HG03196 (cell line): ENCODE results near the gene CCNQ.

ENCODE experiments used
- ATAC-seq: cut with Tn5 transposase; IDR thresholded peaks from one replicate; pipeline ENCODE4 v1.9.1; 2021; ENCODE audit not compliant: unreplicated experiment

Gene CCNQ

DNA sequence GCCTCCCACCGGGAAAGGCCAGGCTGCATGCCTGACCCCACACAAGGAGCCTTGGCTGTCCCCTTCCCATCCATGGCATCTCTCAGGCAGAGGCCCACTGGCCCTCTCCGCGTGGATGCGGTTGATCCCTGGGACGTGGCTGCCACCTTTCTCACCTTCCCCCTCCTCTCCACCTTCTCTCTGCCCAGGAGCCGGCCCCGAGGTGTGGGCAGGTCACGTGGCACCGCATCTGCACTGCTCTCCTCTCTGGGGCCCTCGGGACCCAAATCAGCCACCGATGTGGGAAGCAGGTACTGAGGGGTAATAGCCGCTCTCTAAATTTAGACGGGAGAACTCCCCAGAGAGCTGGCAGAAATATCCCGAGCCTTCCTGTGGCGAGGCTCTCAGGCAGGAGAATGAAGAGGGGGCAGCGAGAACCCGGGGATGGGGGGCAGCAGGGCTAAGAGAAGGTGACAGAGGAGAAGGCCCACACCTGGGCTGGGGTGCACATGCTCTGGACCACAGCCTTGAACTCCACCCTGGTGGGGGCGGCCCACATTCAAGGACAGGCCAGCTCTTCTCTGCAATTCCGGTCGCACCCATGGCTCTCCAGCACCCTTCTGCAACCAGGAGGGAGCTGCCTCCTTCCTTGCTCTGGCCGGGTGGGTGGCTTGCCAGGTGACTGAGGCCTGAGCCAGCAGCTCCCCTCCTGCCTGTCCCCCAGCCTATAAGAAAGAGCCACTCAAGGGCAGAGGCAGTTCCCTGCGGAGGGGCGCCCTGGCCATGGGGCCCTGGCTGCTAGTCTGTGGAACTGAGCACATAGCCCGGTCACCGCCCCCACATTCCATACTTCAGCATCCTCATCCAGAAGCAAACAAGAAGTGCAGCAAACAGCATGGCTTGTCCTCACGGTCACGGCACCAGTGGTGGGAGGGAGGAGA is 38.4 kb upstream of the CCNQ start:
- no peak for ATAC-seq

DNA sequence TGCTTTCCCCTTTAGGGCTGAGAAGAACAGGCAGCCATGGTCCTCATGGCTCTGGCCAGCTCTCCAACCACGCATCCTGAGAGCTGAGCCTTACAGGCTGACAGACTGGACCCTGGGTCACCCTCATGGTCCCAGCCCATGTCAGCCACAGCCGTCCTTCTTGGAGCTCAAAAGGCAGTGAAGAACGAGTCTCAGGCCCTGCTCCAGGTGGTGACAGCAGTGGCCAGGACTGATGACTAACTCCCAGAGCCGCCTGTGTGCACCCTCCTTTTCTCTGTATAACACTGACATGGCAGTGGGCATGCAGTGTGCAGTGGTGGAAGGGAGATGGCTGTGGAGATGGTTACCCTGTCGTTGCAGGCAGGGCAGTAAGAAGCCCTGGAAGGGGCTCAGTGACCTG is 37.8 kb upstream of the CCNQ start:
- ATAC-seq, result no peak

DNA sequence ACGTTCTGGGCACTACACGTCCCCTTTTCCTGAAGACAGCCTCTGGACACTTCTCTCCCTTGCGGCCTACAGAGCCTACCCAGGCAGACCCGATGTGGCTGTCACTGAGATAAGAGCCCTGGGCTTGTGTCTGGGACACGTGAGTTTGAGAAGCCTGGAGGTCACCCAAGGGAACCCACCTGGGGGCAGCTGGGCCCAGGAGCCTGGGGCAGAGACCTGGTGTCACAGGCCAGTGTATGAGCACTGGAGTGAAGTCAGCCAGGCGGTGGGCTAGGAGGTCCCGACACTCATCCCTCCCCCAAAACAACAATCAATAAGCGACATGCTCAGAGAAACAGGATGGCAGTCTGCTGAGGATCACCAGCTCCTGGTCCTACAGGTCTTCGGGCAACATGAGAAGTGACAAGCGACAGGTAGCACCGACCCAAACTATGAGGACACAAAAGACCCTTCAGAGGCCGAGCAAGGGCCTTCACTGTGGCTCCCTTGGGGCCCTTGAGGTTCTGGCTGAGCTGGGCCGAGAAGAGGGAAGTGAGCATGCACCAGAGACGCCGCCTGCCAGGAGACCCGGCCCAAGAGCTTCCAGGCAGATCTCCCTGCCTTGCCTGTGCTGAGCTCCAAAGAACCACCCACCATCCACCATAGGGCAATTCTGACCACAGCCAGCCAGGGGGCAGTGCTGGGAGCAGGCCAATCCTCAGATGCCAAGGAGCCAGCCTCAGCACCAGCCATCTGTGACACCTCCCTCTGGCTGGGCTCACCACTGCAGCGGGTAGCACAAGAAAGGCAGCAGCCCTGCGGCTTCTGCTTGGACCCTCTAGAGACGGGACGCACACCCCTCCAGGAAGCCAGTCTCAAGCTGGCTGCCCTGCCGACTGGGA is 37.1 kb upstream of the CCNQ start:
- ATAC-seq, result no peak

DNA sequence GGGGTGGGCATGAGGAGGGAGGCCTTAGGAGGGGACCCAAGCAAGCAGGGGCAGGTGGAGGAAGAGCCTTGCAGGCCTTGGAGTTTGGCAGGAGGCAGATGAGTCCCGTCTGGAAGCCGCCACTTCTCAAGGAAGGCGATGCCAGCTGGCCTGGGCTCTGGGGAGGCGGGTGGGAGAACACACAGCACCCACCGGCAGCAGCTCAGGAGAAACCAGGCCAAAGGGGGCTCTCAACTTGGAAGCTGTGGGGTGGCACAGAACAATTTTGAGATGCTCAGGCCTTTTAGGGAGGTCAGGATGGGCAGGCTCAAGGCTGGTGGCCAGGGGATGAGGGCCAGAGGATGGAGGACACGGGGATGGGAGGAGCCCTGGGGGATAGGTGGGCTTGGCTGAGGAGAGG is 36.4 kb upstream of the CCNQ start:
- no peak for ATAC-seq

DNA sequence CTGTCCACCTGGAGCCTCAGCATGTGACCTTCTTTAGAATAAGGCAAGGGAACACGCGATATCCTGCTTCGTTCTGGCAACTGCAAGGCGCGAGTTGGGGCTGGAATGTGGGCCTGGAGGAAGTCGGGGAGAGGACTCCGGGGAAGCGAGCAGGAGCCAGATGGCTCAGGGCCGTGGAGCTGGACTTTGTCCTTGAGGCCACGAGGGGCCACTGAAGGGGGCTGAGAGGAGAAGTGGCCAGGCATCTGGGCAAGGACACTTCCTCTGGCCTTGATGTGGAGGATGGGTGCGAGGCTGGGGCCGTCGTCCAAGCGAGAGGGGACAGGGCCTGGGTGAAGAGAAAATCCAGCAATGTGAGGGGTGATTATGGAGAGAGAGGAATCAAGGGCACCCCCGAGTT is 35.9 kb upstream of the CCNQ start:
- no peak for ATAC-seq

DNA sequence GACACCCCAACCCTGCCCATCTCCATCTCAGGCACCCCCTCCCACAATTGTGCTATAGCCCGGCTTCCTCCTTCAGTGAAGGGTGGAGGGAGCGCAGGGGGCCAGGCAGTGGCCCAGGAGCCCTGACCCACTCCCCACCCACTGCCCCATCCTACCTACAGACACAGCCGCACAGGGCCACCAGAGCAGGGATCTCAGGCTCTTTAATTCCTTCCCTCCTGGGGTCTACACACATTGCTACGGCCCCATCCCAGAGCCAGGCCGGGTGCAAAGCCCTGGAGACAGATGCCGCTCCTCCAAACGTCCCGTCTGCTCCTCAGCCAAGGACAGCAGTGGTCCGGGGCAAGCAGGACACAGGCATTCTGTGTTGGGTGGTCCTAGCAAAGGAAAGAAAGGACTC is 35.3 kb upstream of the CCNQ start:
- ATAC-seq, result no peak

DNA sequence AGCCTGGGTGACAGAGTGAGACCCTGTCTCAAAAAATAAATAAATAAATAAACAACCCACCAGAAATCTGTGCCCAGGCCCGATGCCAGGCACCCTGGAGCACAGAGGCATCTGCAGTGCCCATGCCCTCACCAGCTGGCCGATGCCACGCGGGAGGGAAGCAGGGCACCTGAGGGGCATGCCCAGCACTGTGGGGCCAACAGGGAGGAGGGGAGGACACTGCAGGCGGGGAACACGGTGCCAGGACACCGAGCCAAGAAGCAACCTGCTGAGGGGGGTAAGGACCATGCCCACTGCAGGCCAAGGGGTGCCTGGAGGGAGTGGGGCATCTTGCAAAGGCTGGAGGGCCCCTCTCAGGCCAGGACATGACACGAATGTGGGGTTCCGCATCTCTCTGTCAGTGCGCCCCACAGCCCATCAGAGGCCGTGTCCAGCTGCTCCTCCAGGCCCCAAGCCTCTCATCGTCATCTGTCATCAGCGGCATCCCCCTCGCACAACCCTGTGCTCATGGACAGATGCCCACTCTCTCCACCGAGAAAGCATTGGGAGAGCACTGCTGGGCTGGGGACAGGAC is 34.8 kb upstream of the CCNQ start:
- no peak for ATAC-seq

DNA sequence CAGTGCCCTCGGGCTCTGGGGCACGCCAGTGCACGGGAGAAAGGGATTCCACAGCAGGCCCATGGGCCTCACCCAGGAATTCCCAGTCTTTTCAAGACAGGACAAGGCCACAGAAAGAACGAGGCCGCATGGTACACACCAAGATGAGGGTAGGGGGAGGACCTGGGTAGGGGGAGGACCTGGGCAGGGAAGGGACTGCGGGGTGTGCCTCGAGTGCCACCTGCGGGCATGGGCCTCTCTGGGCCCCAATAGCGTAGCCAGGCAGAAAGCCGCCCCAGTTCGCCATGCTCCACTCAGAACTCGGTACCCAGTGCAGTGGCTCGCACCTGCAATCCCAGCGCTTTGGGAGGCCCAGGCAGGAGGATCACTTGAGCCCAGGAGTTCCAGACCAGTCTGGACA is 34.1 kb upstream of the CCNQ start:
- ATAC-seq, result no peak

DNA sequence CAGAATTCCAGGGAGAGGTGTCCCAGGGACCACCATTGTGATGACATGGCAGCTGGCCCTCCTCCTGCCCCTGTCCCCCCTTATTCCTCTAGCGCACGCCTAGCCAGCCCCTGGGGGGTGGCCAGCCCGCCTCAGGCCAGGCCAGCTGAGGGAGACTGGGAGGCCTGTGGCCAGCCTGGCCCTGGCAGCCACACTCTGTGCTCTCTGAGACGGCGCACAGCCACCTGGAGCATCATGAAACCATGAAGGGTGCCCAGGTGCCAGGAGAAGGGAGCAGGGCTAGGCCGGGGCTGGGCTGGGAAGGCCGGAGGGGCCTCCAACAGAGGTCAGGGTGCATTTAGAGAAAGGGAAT is 33.6 kb upstream of the CCNQ start:
- no peak for ATAC-seq

DNA sequence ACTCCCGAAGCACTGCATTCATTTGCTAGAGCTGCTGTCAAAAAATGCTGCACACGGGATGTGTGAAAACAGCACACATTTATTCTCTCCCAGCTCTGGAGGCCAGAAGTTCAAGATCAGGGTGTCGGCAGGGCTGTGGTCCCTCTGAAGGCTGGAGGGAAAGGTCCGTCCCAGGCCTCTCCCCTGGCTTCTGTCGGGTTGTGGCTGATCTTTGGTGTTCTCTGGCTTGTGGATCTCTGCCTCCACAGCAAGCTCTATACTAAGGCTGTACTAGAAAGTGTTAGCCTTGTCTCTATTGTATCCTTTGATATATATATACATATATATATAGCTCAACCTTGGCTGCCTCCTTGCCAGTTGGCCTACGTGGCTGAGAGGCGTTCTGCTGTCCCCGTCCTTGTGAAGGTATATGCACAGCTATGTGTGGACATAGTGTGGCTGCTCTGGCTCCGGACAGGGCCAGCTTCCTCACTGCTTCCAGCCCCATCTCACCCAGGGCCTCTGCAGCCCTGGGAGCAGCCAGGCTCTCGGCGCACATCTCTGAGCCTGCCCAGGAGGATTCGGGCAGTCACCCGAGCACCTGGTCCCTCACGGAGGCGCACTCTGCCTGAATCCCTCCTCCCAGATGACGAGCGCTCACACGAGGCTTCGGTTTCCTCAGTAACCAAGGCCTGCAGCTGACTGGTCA is 33.1 kb upstream of the CCNQ start:
- no peak for ATAC-seq

DNA sequence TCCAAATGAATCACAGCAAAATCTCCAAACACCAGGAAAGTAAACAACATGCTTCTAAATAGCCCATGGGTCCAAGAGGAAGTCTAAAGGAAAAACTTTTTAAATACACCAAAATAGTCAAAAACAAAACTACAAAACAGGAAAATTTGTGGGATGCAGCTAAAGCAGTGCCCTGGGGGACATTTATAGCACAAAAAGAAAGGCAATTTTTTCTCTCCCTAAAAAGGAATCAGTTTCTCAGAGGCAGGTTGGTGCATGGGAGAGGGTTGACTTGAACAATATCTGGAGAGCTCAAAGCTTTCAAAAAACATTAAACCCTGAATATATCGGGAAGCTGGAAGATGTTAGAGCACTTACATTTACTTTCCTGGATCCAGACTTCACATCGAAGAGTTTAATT is 32.4 kb upstream of the CCNQ start:
- ATAC-seq, result no peak

DNA sequence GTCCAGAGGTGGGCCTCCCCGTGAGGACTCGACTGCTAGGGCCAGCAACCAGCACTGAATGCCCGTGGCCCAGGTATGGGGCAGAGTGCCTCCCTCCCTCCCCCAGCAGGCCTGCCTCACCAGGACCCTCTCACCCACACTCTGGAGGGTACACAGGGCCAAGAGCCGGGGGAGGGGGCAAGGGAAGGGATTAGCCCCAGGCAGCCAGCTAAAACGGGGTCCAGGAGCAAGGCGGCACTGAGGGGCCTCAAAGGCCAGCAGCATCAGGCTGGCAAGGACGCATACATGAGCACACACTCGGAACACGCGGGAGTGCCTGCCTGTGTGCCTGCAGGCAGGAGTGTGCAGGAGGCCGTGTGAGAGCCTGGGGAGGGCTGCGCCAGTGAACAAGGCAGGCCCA is 29.7 kb upstream of the CCNQ start:
- ATAC-seq, result no peak

DNA sequence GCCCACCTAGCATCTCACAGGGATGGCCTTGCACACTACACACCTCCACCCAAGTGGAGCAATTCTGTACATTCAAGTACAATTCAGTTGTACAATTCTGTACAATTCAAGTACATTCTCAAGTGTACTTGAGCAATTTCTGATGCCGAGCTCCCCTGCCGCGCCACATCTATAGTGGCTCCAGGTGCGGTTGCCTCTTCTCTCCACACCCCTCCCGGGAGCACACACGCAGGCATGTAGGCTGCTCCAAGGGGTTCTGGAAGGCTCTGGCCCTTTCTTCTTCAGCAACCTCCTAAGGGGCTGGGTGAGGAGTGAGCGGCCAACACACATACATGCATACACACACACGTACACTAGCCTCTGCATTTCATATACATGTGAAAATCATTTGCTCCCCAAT is 29.2 kb upstream of the CCNQ start:
- ATAC-seq, result no peak

DNA sequence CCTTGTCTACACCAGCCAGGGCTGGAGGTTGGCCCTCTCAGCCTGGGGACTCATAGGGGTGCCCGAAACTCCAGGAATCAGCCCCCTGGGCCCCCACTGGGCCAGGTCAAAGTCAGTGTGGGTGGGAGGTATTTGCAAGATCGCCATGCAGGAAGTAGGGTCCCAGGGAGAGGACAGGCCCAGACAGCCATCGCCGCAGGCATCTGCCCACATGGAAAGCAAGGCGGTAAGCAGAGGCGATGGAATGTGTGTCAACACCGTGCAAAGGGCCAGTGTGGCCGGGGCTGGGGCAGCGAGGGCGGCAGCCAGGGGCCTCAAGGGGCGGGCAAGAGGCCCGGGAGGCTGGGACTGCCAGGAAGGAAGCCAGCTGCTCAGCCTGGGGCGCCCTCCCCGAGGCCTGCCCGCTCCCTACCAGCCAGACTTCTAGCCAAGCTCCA is 28.8 kb upstream of the CCNQ start:
- no peak for ATAC-seq

DNA sequence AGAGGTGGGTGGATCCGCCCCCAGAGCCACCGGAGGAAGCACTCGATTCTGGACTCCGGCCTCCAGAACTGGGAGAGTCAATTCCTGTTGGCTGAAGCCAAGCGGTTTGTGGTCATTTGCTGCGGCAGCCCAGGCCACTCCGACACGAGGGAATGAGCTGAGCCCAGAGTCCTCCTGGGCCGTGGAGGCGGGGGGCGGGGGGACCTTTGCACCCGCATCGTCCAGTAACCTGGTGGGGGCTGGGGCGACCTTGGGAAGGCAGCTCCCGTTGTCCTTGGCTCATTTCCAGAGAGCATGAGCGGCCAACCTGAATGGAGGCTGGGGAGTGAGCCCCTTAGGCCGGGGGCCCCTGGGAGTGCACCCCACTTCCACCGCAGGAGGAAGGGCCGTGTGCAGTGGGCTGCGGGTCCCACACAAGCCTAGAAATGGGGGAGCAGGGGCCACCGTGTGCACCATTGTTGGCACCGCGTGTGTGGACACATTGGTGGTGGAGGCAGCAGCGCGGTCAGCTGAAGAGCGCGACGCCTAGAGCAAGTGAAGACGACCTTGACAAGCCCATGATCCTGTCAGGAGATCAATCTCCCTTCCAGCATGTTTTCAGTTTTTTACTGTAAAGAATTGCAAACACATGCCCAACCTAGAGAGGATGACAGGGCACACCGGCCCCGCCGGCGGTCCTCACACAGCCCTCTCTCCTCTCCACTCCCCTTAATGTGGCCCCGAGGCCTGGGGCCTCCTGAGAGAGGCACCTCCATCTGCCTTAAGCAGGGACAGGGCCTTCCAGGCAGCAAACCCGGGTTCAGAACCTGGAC is 28.1 kb upstream of the CCNQ start:
- ATAC-seq, result no peak

DNA sequence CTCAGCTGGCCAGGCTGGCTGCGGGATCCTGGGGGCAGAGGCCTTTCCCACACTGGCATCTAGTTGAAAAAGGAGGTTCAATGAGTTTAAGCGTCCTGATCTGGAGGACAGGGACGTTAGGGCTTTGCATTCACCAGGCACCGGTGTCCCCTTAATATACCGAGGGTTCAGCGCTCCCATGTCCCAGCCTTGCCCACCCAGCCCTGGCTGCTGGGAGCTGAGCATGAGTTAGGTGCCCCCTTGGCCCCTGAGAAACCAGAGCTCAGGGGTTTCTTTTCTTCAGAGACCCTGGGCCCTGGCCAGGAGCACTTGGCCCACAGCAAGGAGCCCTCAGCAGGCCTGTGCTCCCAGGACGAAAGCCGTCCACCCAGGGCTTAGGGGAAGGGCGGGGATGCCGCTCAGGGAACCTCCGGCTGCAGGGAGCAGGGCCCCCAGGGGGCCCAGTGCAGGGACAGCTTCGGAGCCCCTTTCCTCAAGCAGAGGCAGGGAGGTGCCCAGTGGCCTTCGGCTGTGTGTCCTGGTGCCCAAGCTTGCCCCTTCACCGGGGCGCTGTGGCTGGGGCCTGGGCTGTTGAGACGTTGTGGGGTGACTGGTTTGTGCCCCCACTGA is 27.2 kb upstream of the CCNQ start:
- ATAC-seq, result no peak

DNA sequence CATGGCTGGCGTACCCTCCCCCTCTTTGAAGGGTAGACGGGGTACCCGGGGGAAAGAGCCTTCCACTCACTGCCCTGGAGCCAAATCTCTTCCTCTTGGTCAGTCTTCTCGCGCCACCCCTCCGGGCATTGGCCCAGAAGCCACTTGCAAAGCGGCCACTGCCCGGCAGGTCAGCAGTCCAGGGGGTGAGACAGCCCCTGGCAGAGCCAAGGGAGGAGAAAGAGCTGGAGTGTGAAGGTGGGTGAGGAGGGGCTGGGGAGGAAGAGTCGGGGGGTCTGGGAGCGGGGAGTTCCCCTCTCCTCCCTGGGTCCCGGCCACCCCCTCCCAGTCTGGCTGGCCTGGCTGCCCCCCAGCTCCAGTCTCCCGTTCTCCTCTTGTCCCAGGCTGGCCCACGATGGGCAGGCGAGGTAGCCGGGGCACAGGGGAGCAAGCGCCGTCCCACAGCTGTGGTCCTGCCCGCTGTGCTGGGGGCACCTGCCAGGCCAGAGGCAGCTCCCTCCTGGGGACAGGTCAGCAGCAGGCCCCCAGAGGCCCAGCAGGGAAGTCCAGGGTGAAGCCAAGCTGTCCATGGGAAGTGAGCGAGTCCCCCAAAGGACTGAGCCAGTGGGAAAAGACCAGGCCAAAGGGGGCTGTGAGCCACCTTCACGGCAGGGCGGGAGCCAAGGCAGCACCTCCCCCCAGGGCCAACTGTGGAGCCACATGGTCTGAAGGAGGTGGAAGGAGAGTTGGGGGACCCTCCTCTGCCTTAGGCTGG is 26.5 kb upstream of the CCNQ start:
- ATAC-seq, result no peak

DNA sequence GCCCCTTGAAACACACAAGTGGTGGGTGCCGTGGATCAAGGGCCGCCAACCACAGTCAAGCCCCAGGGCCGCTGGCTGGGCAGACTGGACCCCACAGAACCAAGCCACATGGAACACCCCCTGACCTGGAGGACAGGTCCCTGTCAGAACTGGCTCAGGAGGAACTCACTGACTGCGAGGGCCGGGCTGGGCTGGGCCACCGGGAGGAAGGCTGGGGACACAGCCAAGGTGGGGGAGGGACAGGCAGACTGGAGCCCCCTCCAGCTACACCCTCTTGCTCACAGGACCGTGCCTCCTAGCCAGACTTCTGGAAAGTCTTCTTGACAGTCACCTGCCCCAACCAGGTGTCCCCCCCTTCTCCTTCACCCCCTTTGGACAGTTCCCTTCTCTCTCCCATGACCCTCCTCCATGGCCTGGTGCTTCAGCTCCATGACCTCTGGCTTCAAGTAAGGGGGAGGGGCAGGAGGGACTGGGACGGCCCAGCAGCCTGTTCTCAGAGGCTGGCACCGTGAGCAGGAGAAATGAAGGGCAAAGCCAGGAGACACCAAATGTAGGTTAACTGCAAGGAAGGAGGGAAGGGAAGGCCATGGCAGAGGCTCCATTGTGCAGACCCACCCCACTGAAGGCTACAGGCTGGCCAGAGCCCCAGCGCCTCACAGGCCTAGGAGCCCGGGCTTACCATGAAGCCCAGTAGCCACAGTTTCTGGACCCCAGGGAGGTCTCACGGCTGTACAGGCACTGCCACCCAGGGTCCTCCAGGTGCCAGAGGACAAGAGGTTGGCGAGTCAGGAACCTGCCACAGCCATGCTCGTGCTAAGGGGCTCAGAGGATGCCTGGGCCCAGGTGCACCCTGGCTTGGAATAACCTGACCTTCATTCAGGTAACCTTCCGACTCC is 25.5 kb upstream of the CCNQ start:
- ATAC-seq, result no peak
